Panc1 (cell line): ENCODE data around the gene IFNB1. TPM values are rescaled to one million over a fixed set of nuclear protein-coding genes. Genes with fewer than 3 reads are reported as not detected.

ENCODE experiments used
- ATAC-seq: fragments of 200-7000 bp; cut with Tn5 transposase; 2 replicates; pipeline ENCODE4 v1.9.1; 2020; ENCODE audit warnings: mild to moderate bottlenecking, moderate library complexity
- BruUV-seq: library from RNA; stranded (reverse); fragments of 400-500 nt; replicated peaks from 2 replicates; lab custom pipeline; 2021; lab: Mats Ljungman, UMichigan
- CTCF ChIA-PET: fragments of 300-600 bp; sonication (Branson Sonifier 250); formaldehyde crosslinking; loops from one replicate; lab custom pipeline; 2022; ENCODE audit warnings: antibody characterized with exemption; lab: Charles Lee
- POLR2A ChIA-PET: fragments of 300-600 bp; sonication (Branson Sonifier 250); formaldehyde crosslinking; loops from one replicate; lab custom pipeline; 2022; ENCODE audit warnings: antibody characterized with exemption; lab: Charles Lee
- DNase-seq: peaks from one replicate; pipeline ENCODE4 v3.0.0-alpha.2; 2010; ENCODE audit warnings: low read depth, low spot score
- H3K27ac ChIP-seq: 2 replicates; pipeline ENCODE4 v1.5.1; 2011; ENCODE audit warnings: mild to moderate bottlenecking, low read length, inconsistent platforms
- H3K27me3 ChIP-seq: fragments of 200-500 bp; sonication (Bioruptor generic); 2 replicates; pipeline ENCODE4 v1.6.0; 2014; ENCODE audit warnings: low read length, inconsistent platforms; ENCODE audit not compliant: control insufficient read depth, insufficient read depth
- H3K36me3 ChIP-seq: fragments of 200-500 bp; sonication (Bioruptor generic); 2 replicates; pipeline ENCODE4 v1.5.1; 2014; ENCODE audit warnings: inconsistent platforms, mild to moderate bottlenecking, low read length, moderate library complexity; ENCODE audit not compliant: control insufficient read depth, insufficient read depth
- H3K4me1 ChIP-seq: 2 replicates; pipeline ENCODE4 v1.5.1; 2011; ENCODE audit warnings: inconsistent platforms, mild to moderate bottlenecking, low read length, moderate library complexity; ENCODE audit not compliant: control insufficient read depth, insufficient read depth
- H3K4me3 ChIP-seq, 2 experiments: 2 replicates each; pipeline ENCODE4 v1.5.1; 2011 to 2012; ENCODE audit warnings: low read depth in 2 of 2, low read length in 2 of 2, mild to moderate bottlenecking in 2 of 2, inconsistent platforms in 1 of 2, moderate library complexity in 1 of 2
- H3K9me3 ChIP-seq: fragments of 200-500 bp; sonication (Bioruptor generic); 2 replicates; pipeline ENCODE4 v1.5.1; 2014; ENCODE audit warnings: low read depth, mild to moderate bottlenecking, inconsistent platforms, low read length, moderate library complexity; ENCODE audit not compliant: control insufficient read depth, insufficient read depth
- POLR2AphosphoS5 ChIP-seq: IDR thresholded peaks from 2 replicates; pipeline ENCODE4 v1.6.1; 2012; ENCODE audit warnings: mild to moderate bottlenecking, low read depth, low read length, moderate library complexity
- SIN3A ChIP-seq: IDR thresholded peaks from 2 replicates; pipeline ENCODE4 v1.6.1; 2012; ENCODE audit warnings: low read depth, mild to moderate bottlenecking, low read length, moderate library complexity, borderline replicate concordance; ENCODE audit not compliant: insufficient read depth
- TCF7L2 ChIP-seq: IDR thresholded peaks from 2 replicates; pipeline ENCODE4 v1.6.1; 2011; ENCODE audit warnings: mild to moderate bottlenecking, low read depth, low read length, inconsistent platforms
- in situ Hi-C: cut with HindIII; loops from 2 replicates; pipeline ENCODE4 v1.10.0; 2016; ENCODE audit warnings: low sequenced_read_pairs, low pct_unique_long_range_greater_than_20kb
- intact Hi-C: fragments of 100-400 bp; cut with micrococcal nuclease; formaldehyde crosslinking; loops from one replicate; pipeline ENCODE4 v1.10.0; 2022; ENCODE audit not compliant: unreplicated experiment
- total RNA-seq: library from RNA; stranded (reverse); gene quantifications from one replicate; pipeline ENCODE4 v1.2.1, GENCODE V29; 2021; ENCODE audit not compliant: unreplicated experiment
- TF ChIP-seq, protein P1 (sequence below): fragments of 450-650 bp; IDR thresholded peaks from 2 replicates; pipeline ENCODE4 v1.5.1; 2017; ENCODE audit warnings: mild to moderate bottlenecking
- TF ChIP-seq, protein P2 (sequence below), 2 experiments: IDR thresholded peaks; 2 replicates each; pipeline ENCODE4 v1.6.1; 2011 to 2012; ENCODE audit warnings: low read depth in 2 of 2, control low read depth in 1 of 2, low read length in 1 of 2, mild to moderate bottlenecking in 1 of 2, moderate library complexity in 1 of 2; ENCODE audit not compliant: insufficient read depth in 1 of 2

The IFNB1 gene
- total RNA-seq, 1 experiment from 2014 or later, result not detected

DNA sequence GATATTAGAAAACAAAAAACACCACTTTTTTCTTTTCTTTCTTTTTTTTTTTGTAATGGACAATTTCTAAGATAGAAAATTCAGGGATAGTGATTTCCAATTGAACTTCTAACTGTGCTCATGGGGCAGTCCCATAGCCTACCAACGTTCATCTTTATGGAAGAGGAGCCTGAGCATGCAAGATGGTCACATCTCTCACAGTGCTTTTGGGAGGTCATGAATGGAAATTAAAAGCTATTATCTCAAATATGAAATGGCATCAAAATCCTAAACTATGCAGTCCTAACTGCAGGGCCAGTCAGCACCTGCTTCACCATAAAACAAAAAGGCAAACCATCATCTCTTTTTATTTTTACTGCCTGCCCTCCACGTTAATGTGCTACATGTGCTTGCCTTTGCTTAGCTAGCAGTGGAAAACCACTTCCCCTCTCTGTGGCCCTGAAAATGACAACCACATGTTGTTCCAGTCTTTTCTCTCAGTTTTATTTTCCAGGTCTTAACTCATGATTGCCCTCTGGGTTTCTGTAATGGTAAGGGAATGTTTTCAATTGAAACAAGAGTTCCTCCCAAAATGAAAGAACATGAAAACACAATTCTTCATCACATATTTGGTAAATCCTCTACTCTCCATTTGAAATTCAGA, 16.7 kb downstream of the IFNB1 start:
- ATAC-seq (no peak), DNase-seq (no peak)
- intact Hi-C loops, result no loop called here
- no TSS peak for BruUV-seq
- Histone ChIP-seq H3K4me1 (no peaks in the 10 kb centered on the region), H3K4me3 (no peak overlapping the region), H3K36me3 (no peaks in the 10 kb centered on the region), H3K27ac (no peak overlapping the region), H3K9me3 (no peaks in the 10 kb centered on the region), H3K27me3 (no peaks in the 10 kb centered on the region)
- TF ChIP-seq, protein P1, sequence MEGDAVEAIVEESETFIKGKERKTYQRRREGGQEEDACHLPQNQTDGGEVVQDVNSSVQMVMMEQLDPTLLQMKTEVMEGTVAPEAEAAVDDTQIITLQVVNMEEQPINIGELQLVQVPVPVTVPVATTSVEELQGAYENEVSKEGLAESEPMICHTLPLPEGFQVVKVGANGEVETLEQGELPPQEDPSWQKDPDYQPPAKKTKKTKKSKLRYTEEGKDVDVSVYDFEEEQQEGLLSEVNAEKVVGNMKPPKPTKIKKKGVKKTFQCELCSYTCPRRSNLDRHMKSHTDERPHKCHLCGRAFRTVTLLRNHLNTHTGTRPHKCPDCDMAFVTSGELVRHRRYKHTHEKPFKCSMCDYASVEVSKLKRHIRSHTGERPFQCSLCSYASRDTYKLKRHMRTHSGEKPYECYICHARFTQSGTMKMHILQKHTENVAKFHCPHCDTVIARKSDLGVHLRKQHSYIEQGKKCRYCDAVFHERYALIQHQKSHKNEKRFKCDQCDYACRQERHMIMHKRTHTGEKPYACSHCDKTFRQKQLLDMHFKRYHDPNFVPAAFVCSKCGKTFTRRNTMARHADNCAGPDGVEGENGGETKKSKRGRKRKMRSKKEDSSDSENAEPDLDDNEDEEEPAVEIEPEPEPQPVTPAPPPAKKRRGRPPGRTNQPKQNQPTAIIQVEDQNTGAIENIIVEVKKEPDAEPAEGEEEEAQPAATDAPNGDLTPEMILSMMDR, result no peak
- no peak for TF ChIP-seq SIN3A
- TF ChIP-seq, protein P2, sequence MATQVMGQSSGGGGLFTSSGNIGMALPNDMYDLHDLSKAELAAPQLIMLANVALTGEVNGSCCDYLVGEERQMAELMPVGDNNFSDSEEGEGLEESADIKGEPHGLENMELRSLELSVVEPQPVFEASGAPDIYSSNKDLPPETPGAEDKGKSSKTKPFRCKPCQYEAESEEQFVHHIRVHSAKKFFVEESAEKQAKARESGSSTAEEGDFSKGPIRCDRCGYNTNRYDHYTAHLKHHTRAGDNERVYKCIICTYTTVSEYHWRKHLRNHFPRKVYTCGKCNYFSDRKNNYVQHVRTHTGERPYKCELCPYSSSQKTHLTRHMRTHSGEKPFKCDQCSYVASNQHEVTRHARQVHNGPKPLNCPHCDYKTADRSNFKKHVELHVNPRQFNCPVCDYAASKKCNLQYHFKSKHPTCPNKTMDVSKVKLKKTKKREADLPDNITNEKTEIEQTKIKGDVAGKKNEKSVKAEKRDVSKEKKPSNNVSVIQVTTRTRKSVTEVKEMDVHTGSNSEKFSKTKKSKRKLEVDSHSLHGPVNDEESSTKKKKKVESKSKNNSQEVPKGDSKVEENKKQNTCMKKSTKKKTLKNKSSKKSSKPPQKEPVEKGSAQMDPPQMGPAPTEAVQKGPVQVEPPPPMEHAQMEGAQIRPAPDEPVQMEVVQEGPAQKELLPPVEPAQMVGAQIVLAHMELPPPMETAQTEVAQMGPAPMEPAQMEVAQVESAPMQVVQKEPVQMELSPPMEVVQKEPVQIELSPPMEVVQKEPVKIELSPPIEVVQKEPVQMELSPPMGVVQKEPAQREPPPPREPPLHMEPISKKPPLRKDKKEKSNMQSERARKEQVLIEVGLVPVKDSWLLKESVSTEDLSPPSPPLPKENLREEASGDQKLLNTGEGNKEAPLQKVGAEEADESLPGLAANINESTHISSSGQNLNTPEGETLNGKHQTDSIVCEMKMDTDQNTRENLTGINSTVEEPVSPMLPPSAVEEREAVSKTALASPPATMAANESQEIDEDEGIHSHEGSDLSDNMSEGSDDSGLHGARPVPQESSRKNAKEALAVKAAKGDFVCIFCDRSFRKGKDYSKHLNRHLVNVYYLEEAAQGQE (IDR thresholded peaks at IDR 0.05; ENCODE audit: insufficient read depth in 1 of 2, low read depth in 2 of 2, low read length in 1 of 2), result no peak
- TF ChIP-seq TCF7L2, result no peak
- no peak for TF ChIP-seq POLR2AphosphoS5
- ChIA-PET POLR2A (no interaction called here), CTCF (no interaction called here)
- in situ Hi-C loops, result no loop called here

DNA sequence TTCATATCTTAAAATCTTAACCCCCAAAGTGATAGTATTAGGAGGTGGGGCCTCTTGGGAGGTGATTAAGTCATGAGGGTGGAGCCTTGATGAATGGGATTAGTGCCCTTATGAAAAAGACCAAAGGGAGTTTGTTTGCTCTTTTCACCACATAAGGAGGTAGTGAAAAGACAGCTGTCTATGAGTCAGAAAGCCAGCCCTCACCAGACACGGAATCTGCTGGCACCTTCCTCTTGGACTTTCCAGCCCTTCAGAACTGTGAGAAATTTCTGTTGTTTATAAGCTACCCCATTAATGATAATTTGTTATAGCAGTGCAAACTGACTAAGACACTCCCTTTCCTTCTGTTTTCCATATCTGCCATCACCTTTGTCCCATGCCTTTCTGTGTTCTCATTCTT, 20.8 kb downstream of the IFNB1 start:
- in situ Hi-C loops (no loop called here), intact Hi-C loops (no loop called here)
- ATAC-seq (no peak), DNase-seq (no peak)
- Histone ChIP-seq H3K9me3 (no peaks in the 10 kb centered on the region), H3K4me3 (no peak overlapping the region), H3K4me1 (no peaks in the 10 kb centered on the region), H3K27ac (no peak overlapping the region), H3K36me3 (no peaks in the 10 kb centered on the region), H3K27me3 (no peaks in the 10 kb centered on the region)
- TF ChIP-seq POLR2AphosphoS5, result no peak
- no TSS peak for BruUV-seq
- CTCF ChIA-PET, result no interaction called here
- POLR2A ChIA-PET, result no interaction called here

DNA sequence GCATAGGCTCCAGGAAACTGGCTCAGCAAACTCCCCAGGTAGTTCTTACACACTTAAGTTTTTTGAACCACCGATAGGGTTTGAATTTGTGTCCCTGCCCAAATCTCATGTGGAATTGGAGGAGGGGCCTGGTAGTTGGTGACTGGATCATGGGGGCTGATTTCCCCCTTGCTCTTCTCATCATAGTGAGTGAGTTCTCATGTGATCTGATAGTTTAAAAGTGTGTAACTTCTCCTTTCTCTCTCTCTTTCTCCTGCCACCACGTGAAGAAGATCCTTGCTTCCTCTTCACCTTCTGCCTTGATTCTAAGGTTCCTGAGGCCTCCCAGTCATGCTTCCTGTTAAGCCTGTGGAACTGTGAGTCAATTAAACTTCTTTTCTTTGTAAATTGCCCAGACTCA, 23.9 kb downstream of the IFNB1 start:
- no peak for DNase-seq
- no peak overlapping the region for H3K4me3 ChIP-seq
- intact Hi-C loops (no loop called here), in situ Hi-C loops (no loop called here)
- POLR2A ChIA-PET, result no interaction called here
- no peak for ATAC-seq
- H3K4me1 ChIP-seq, result no peaks in the 10 kb centered on the region
- no TSS peak for BruUV-seq
- no peaks in the 10 kb centered on the region for H3K27me3 ChIP-seq
- H3K9me3 ChIP-seq, result no peaks in the 10 kb centered on the region
- H3K27ac ChIP-seq, result no peak overlapping the region
- TF ChIP-seq POLR2AphosphoS5 (no peak), SIN3A (no peak), TCF7L2 (no peak)
- TF ChIP-seq, protein P2 (IDR thresholded peaks at IDR 0.05; ENCODE audit: insufficient read depth in 1 of 2, low read depth in 2 of 2, low read length in 1 of 2), result no peak
- TF ChIP-seq, protein P1, result no peak
- no peaks in the 10 kb centered on the region for H3K36me3 ChIP-seq
- CTCF ChIA-PET, result no interaction called here
